Measurements from ENCODE around the gene SYP. TPM values are rescaled to one million over a fixed set of nuclear protein-coding genes. Genes with fewer than 3 reads are reported as not detected.
"Not testable (repeated sequence)": the region's sequence is repeated elsewhere in the genome, so short reads cannot be mapped to it uniquely, and the experiment has no call there.

The SYP gene
- total RNA-seq, 1 donor from 2014 or later, result 2.3 TPM

GRCh38 chrX:49153467-49153866, 46.5 kb downstream of the SYP start:
- H3K4me3 Mint-ChIP-seq (ENCODE audit: unreplicated experiment), result no peak overlapping the region
- H3K27ac Mint-ChIP-seq (ENCODE audit: unreplicated experiment), result no peak overlapping the region
- peaks cover 13% of the 10 kb centered on the region for H3K4me1 Mint-ChIP-seq (ENCODE audit: unreplicated experiment)
- no peaks in the 10 kb centered on the region for H3K9me3 Mint-ChIP-seq (ENCODE audit: unreplicated experiment)
- no peak for TF ChIP-seq CTCF (IDR thresholded peaks at IDR 0.05)
- no peaks in the 10 kb centered on the region for H3K36me3 Mint-ChIP-seq (ENCODE audit: unreplicated experiment)
- no peaks in the 10 kb centered on the region for H3K27me3 Mint-ChIP-seq (ENCODE audit: unreplicated experiment)
- DNase-seq (ENCODE audit: extremely low spot score, unreplicated experiment), result no peak

- not testable (repeated sequence) for H3K27me3 Mint-ChIP-seq (ENCODE audit: unreplicated experiment); H3K36me3 Mint-ChIP-seq (ENCODE audit: unreplicated experiment); DNase-seq (ENCODE audit: extremely low spot score, unreplicated experiment); H3K4me3 Mint-ChIP-seq (ENCODE audit: unreplicated experiment); H3K27ac Mint-ChIP-seq (ENCODE audit: unreplicated experiment); H3K9me3 Mint-ChIP-seq (ENCODE audit: unreplicated experiment); H3K4me1 Mint-ChIP-seq (ENCODE audit: unreplicated experiment)
Measured at GRCh38 chrX:49149291-49149690, 50.7 kb downstream of the SYP start.

GRCh38 chrX:49148390-49149100, 51.4 kb downstream of the SYP start:
- not testable (repeated sequence) for DNase-seq (ENCODE audit: extremely low spot score, unreplicated experiment); H3K4me1 Mint-ChIP-seq (ENCODE audit: unreplicated experiment); H3K4me3 Mint-ChIP-seq (ENCODE audit: unreplicated experiment); H3K27ac Mint-ChIP-seq (ENCODE audit: unreplicated experiment); H3K27me3 Mint-ChIP-seq (ENCODE audit: unreplicated experiment); H3K9me3 Mint-ChIP-seq (ENCODE audit: unreplicated experiment); H3K36me3 Mint-ChIP-seq (ENCODE audit: unreplicated experiment)

- no peak for DNase-seq (ENCODE audit: extremely low spot score, unreplicated experiment)
- H3K27ac Mint-ChIP-seq (ENCODE audit: unreplicated experiment), result no peak overlapping the region
- H3K27me3 Mint-ChIP-seq (ENCODE audit: unreplicated experiment), result no peaks in the 10 kb centered on the region
- H3K4me3 Mint-ChIP-seq (ENCODE audit: unreplicated experiment), result no peak overlapping the region
- no peak for TF ChIP-seq CTCF (IDR thresholded peaks at IDR 0.05)
- no peaks in the 10 kb centered on the region for H3K36me3 Mint-ChIP-seq (ENCODE audit: unreplicated experiment)
- H3K4me1 Mint-ChIP-seq (ENCODE audit: unreplicated experiment), result no peaks in the 10 kb centered on the region
- H3K9me3 Mint-ChIP-seq (ENCODE audit: unreplicated experiment), result no peaks in the 10 kb centered on the region
Measured at GRCh38 chrX:49147936-49148335, 52.1 kb downstream of the SYP start.

GRCh38 chrX:49147282-49147681, 52.7 kb downstream of the SYP start:
- no peak for TF ChIP-seq CTCF (IDR thresholded peaks at IDR 0.05)
- no peak overlapping the region for H3K27ac Mint-ChIP-seq (ENCODE audit: unreplicated experiment)

GRCh38 chrX:49143154-49143553, 56.8 kb downstream of the SYP start:
- H3K9me3 Mint-ChIP-seq (ENCODE audit: unreplicated experiment), result peaks cover 22% of the 10 kb centered on the region
- not testable (repeated sequence) for H3K4me1 Mint-ChIP-seq (ENCODE audit: unreplicated experiment); H3K4me3 Mint-ChIP-seq (ENCODE audit: unreplicated experiment); H3K36me3 Mint-ChIP-seq (ENCODE audit: unreplicated experiment); H3K27ac Mint-ChIP-seq (ENCODE audit: unreplicated experiment); DNase-seq (ENCODE audit: extremely low spot score, unreplicated experiment); H3K27me3 Mint-ChIP-seq (ENCODE audit: unreplicated experiment)

More at GRCh38 chrX:49147282-49147681, 52.7 kb downstream of the SYP start:
- Mint-ChIP-seq H3K4me1 (ENCODE audit: unreplicated experiment) (no peaks in the 10 kb centered on the region), H3K36me3 (ENCODE audit: unreplicated experiment) (no peaks in the 10 kb centered on the region), H3K4me3 (ENCODE audit: unreplicated experiment) (no peak overlapping the region), H3K27me3 (ENCODE audit: unreplicated experiment) (no peaks in the 10 kb centered on the region), H3K9me3 (ENCODE audit: unreplicated experiment) (no peaks in the 10 kb centered on the region)
- DNase-seq (ENCODE audit: extremely low spot score, unreplicated experiment), result no peak

- H3K36me3 Mint-ChIP-seq (ENCODE audit: unreplicated experiment); H3K27ac Mint-ChIP-seq (ENCODE audit: unreplicated experiment); H3K27me3 Mint-ChIP-seq (ENCODE audit: unreplicated experiment); H3K4me3 Mint-ChIP-seq (ENCODE audit: unreplicated experiment); DNase-seq (ENCODE audit: extremely low spot score, unreplicated experiment); H3K4me1 Mint-ChIP-seq (ENCODE audit: unreplicated experiment): not testable (repeated sequence)
- H3K9me3 Mint-ChIP-seq (ENCODE audit: unreplicated experiment), result peaks cover 22% of the 10 kb centered on the region
Measured at GRCh38 chrX:49142264-49142663, 57.7 kb downstream of the SYP start.

Data from osteocyte (in vitro differentiated cells).